HepG2 (cell line): ENCODE measurements around the gene OST4. TPM values are rescaled to one million over a fixed set of nuclear protein-coding genes. Genes with fewer than 3 reads are reported as not detected.

Experiments used
- BRCA1 ChIP-seq: sonication (generic); formaldehyde crosslinking; IDR thresholded peaks from 2 replicates; pipeline ENCODE4 v1.4.0; 2020; ENCODE audit warnings: missing genetic modification reagents
- FIP1L1 ChIP-seq: fragments of 200-400 bp; formaldehyde crosslinking; IDR thresholded peaks from 2 replicates; pipeline ENCODE4 v1.6.1; 2018; ENCODE audit warnings: low read depth, mild to moderate bottlenecking, low read length, moderate library complexity, borderline replicate concordance; ENCODE audit not compliant: insufficient read depth
- KLF13 ChIP-seq: sonication (generic); formaldehyde crosslinking; IDR thresholded peaks from 2 replicates; pipeline ENCODE4 v1.4.0; 2020; ENCODE audit warnings: mild to moderate bottlenecking, missing genetic modification reagents
- NONO ChIP-seq, 2 experiments: fragments of 450-650 bp in 1 of 2; sonication (generic) in 1 of 2; formaldehyde crosslinking in 1 of 2; IDR thresholded peaks in 1 of 2; conservative IDR thresholded peaks in 1 of 2; 2 replicates each; pipeline versions ENCODE4 v1.6.1 to v1.8.0; 2017 to 2022; ENCODE audit warnings: mild to moderate bottlenecking in 1 of 2, missing genetic modification reagents in 1 of 2, moderate library complexity in 1 of 2
- NR2F2 ChIP-seq: IDR thresholded peaks from 2 replicates; pipeline ENCODE4 v1.6.1; 2012; ENCODE audit warnings: low read depth, inconsistent platforms, borderline replicate concordance
- PAX8 ChIP-seq: sonication (generic); formaldehyde crosslinking; IDR thresholded peaks from 2 replicates; pipeline ENCODE4 v1.8.0; 2022; ENCODE audit warnings: mild to moderate bottlenecking, missing genetic modification reagents, borderline replicate concordance
- POLR2A ChIP-seq, 2 experiments: IDR thresholded peaks; 2 replicates each; pipeline ENCODE4 v1.6.1; 2011; ENCODE audit warnings: low read depth in 2 of 2, low read length in 2 of 2, mild to moderate bottlenecking in 1 of 2, moderate library complexity in 1 of 2; ENCODE audit not compliant: insufficient read depth in 1 of 2
- SAFB2 ChIP-seq: sonication (generic); formaldehyde crosslinking; IDR thresholded peaks from 2 replicates; pipeline ENCODE4 v1.5.1; 2020; ENCODE audit warnings: missing genetic modification reagents, low read depth, mild to moderate bottlenecking, borderline replicate concordance
- TMF1 ChIP-seq: sonication (generic); formaldehyde crosslinking; IDR thresholded peaks from 2 replicates; pipeline ENCODE4 v1.8.1; 2022; ENCODE audit warnings: low read depth, missing genetic modification reagents
- YEATS4 ChIP-seq: sonication (generic); formaldehyde crosslinking; IDR thresholded peaks from 2 replicates; pipeline ENCODE4 v1.4.0; 2020; ENCODE audit warnings: missing genetic modification reagents, borderline replicate concordance
- ZNF619 ChIP-seq: sonication (generic); formaldehyde crosslinking; IDR thresholded peaks from 2 replicates; pipeline ENCODE4 v1.4.0; 2020; ENCODE audit warnings: mild to moderate bottlenecking, missing genetic modification reagents
- ZNF775 ChIP-seq: sonication (generic); formaldehyde crosslinking; IDR thresholded peaks from 2 replicates; pipeline ENCODE4 v1.4.0; 2020; ENCODE audit warnings: missing genetic modification reagents, mild to moderate bottlenecking, moderate library complexity, borderline replicate concordance
- ZNF790 ChIP-seq: sonication (generic); formaldehyde crosslinking; IDR thresholded peaks from 2 replicates; pipeline ENCODE4 v1.8.0; 2022; ENCODE audit warnings: missing genetic modification reagents, mild to moderate bottlenecking, borderline replicate concordance
- ZNF839 ChIP-seq: sonication (generic); formaldehyde crosslinking; IDR thresholded peaks from 2 replicates; pipeline ENCODE4 v1.4.0; 2020; ENCODE audit warnings: missing genetic modification reagents, mild to moderate bottlenecking, borderline replicate concordance
- polyA plus RNA-seq, 8 experiments: library from polyadenylated mRNA; depleted of rRNA in 3 of 8; stranded (reverse) in 7 of 8; unstranded in 1 of 8; fragments of >200 nt; fragmentation: Illumina TruSeq in 4 of 8; extraction: Trizol in 4 of 8; gene quantifications; 2 replicates each; pipeline versions ENCODE4 v1.2.1 to v1.2.3, GENCODE V29; 2011 to 2016; ENCODE audit warnings: low read depth in 4 of 8, missing spikeins in 1 of 8, mixed read lengths in 1 of 8; ENCODE audit not compliant: insufficient read depth in 1 of 8
- total RNA-seq, 5 experiments: library from RNA; depleted of rRNA; stranded (reverse); fragments of >200 nt; fragmentation: Illumina TruSeq; extraction: Trizol; gene quantifications; 2 replicates each; pipeline ENCODE4 v1.2.3, GENCODE V29; 2016; ENCODE audit warnings: low read depth in 1 of 5
- TF ChIP-seq, protein P1 (sequence below): sonication (generic); formaldehyde crosslinking; IDR thresholded peaks from 2 replicates; pipeline ENCODE4 v1.5.0; 2020; ENCODE audit warnings: mild to moderate bottlenecking, missing genetic modification reagents, borderline replicate concordance
- TF ChIP-seq, protein P2 (sequence below): sonication (generic); formaldehyde crosslinking; conservative IDR thresholded peaks from 2 replicates; pipeline ENCODE4 v1.8.0; 2022; ENCODE audit warnings: mild to moderate bottlenecking, moderate library complexity, missing genetic modification reagents
- TF ChIP-seq, protein P3 (sequence below): sonication (generic); formaldehyde crosslinking; IDR thresholded peaks from 2 replicates; pipeline ENCODE4 v1.4.0; 2020; ENCODE audit warnings: missing genetic modification reagents; ENCODE audit errors: not compliant biosample characterization
- TF ChIP-seq, protein P4 (sequence below): sonication (generic); formaldehyde crosslinking; IDR thresholded peaks from 2 replicates; pipeline ENCODE4 v1.4.0; 2020; ENCODE audit warnings: missing genetic modification reagents

The OST4 gene
- total and polyA plus RNA-seq, 2 of the 13 experiments (the other 11 are each of a cell fraction or from before 2014, with no cell fraction given), result 498 to 584 TPM

DNA sequence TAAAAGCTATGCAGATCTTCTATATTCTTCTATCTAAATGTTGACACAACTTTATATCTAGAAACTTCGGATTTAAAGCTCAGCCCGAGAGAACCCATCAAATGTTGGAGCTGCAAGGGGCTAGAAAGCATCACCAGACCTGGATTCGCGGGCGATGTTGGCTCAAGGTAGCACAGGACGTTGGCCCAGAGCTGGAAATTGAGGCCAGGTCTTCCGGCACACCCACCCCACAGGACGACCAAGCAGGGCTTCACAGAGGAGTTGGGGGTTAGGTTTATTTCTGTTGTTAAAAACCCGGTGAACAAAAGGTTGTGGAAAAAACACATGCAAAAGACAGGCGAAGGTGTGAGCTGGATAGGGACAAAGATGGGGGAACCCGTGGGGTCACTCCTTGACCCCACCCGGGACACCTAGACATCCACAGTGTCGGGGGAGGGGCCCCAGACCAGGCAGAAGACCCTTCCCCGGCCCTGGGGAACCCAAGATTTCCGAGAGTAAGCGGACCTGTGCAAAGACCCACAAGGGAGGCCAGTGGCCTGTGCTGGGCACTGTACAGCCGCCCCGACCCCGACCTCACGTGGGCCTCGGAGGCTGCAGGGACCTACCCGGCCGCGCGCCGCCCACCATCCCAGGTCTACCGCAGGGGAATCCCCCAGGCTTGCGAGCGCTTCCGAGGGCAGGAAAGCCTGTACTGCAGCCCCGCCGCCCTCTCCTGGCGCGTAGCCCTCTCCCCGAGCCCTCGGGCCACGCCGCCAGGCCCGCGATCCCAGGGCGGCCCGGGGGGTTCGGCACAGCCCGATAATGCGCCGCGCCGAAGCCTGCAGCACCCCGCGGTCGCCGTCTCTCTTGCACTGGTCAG lies 21.8 kb downstream of the OST4 start (continued):
- TF ChIP-seq, protein P1, sequence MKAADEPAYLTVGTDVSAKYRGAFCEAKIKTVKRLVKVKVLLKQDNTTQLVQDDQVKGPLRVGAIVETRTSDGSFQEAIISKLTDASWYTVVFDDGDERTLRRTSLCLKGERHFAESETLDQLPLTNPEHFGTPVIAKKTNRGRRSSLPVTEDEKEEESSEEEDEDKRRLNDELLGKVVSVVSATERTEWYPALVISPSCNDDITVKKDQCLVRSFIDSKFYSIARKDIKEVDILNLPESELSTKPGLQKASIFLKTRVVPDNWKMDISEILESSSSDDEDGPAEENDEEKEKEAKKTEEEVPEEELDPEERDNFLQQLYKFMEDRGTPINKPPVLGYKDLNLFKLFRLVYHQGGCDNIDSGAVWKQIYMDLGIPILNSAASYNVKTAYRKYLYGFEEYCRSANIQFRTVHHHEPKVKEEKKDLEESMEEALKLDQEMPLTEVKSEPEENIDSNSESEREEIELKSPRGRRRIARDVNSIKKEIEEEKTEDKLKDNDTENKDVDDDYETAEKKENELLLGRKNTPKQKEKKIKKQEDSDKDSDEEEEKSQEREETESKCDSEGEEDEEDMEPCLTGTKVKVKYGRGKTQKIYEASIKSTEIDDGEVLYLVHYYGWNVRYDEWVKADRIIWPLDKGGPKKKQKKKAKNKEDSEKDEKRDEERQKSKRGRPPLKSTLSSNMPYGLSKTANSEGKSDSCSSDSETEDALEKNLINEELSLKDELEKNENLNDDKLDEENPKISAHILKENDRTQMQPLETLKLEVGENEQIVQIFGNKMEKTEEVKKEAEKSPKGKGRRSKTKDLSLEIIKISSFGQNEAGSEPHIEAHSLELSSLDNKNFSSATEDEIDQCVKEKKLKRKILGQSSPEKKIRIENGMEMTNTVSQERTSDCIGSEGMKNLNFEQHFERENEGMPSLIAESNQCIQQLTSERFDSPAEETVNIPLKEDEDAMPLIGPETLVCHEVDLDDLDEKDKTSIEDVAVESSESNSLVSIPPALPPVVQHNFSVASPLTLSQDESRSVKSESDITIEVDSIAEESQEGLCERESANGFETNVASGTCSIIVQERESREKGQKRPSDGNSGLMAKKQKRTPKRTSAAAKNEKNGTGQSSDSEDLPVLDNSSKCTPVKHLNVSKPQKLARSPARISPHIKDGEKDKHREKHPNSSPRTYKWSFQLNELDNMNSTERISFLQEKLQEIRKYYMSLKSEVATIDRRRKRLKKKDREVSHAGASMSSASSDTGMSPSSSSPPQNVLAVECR (CRISPR knock-in tag), result 0 out of 2 replicates have a peak, but pooled peaks have one; percentile 47
- TF ChIP-seq TMF1, result peak; percentile 24; the same call in 1 of the 2 replicates
- no peak for TF ChIP-seq PAX8 (CRISPR knock-in tag)
- TF ChIP-seq ZNF839 (CRISPR knock-in tag), result no peak; the same call in 1 of the 2 replicates
- TF ChIP-seq YEATS4 (CRISPR knock-in tag), result peak; percentile 86
- TF ChIP-seq ZNF790 (CRISPR knock-in tag), result peak; percentile 56; the same call in 1 of the 2 replicates
- TF ChIP-seq BRCA1, result peak; percentile 94; the same call in 1 of the 2 replicates
- peak; percentile 84; the same call in 1 of the 2 replicates for TF ChIP-seq KLF13
- TF ChIP-seq SAFB2, result 0 out of 2 replicates have a peak, but pooled peaks have one; percentile 20
- TF ChIP-seq ZNF619 (CRISPR knock-in tag), result no peak
- TF ChIP-seq FIP1L1, result 0 out of 2 replicates have a peak, but pooled peaks have one; percentile 29
- TF ChIP-seq NONO (IDR thresholded peaks at IDR 0.05), result no peak
- peak; percentile 60; the same call in 1 of the 2 replicates for TF ChIP-seq NONO (CRISPR knock-in tag; conservative IDR thresholded peaks at IDR 0.05)
- TF ChIP-seq, protein P2, sequence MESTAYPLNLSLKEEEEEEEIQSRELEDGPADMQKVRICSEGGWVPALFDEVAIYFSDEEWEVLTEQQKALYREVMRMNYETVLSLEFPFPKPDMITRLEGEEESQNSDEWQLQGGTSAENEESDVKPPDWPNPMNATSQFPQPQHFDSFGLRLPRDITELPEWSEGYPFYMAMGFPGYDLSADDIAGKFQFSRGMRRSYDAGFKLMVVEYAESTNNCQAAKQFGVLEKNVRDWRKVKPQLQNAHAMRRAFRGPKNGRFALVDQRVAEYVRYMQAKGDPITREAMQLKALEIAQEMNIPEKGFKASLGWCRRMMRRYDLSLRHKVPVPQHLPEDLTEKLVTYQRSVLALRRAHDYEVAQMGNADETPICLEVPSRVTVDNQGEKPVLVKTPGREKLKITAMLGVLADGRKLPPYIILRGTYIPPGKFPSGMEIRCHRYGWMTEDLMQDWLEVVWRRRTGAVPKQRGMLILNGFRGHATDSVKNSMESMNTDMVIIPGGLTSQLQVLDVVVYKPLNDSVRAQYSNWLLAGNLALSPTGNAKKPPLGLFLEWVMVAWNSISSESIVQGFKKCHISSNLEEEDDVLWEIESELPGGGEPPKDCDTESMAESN (CRISPR knock-in tag), result peak; percentile 65
- TF ChIP-seq, protein P3, sequence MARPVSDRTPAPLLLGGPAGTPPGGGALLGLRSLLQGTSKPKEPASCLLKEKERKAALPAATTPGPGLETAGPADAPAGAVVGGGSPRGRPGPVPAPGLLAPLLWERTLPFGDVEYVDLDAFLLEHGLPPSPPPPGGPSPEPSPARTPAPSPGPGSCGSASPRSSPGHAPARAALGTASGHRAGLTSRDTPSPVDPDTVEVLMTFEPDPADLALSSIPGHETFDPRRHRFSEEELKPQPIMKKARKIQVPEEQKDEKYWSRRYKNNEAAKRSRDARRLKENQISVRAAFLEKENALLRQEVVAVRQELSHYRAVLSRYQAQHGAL (CRISPR knock-in tag), result peak; percentile 51
- TF ChIP-seq, protein P4, sequence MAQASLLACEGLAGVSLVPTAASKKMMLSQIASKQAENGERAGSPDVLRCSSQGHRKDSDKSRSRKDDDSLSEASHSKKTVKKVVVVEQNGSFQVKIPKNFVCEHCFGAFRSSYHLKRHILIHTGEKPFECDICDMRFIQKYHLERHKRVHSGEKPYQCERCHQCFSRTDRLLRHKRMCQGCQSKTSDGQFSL (CRISPR knock-in tag), result 0 out of 2 replicates have a peak, but pooled peaks have one; percentile 8
- peak in 1 of 2 experiments; percentile 52; a peak in 2 of 4 replicates for TF ChIP-seq POLR2A (IDR thresholded peaks at IDR 0.05; ENCODE audit: insufficient read depth in 1 of 2, low read depth in 2 of 2, low read length in 2 of 2)
- TF ChIP-seq ZNF775 (CRISPR knock-in tag), result 0 out of 2 replicates have a peak, but pooled peaks have one; percentile 34
- TF ChIP-seq NR2F2, result no peak
